ENCODE results near the gene FAM9C. TPM values are rescaled to one million over a fixed set of nuclear protein-coding genes. Genes with fewer than 3 reads are reported as not detected.

The FAM9C gene
- total RNA-seq (ENCODE audit: low replicate concordance), result 0.67 TPM in 1 of 2 replicates, not detected in the other
- long read RNA-seq, result 0 reads

DNA sequence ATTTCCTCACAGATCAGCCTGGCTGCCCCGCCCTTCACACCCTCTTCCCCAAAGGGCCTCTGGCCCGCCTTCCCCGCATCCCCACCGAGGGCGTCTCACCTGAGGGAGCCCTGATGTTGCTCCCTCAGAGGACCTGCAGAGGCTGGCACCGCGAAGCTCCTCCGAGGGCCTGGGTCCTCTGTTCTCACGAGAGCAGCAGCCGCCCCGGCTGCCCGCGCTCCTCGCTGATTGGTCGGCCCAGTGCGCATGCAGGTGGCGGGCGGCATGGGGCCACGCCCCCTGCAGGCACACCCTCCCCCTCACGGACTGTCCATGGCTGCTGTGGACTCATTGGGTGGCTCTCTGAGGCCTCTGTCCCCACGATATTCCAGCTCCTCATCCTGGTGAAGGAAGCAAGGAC, at the start of gene FAM9C:
Gene FAM9C, minus strand, starts transcription at position 180 of the 400 bp plus-strand sequence. CDS start 831 bp downstream, outside the sequence.
- H3K4me3 Mint-ChIP-seq, result no peak within 1 kb of the TSS
- DNase-seq (ENCODE audit: extremely low spot score, unreplicated experiment), result no peak
- H3K27me3 Mint-ChIP-seq, result no peaks in the 10 kb centered on the region
- H3K9me3 Mint-ChIP-seq, result no peaks in the 10 kb centered on the region
- TF ChIP-seq, protein P1, sequence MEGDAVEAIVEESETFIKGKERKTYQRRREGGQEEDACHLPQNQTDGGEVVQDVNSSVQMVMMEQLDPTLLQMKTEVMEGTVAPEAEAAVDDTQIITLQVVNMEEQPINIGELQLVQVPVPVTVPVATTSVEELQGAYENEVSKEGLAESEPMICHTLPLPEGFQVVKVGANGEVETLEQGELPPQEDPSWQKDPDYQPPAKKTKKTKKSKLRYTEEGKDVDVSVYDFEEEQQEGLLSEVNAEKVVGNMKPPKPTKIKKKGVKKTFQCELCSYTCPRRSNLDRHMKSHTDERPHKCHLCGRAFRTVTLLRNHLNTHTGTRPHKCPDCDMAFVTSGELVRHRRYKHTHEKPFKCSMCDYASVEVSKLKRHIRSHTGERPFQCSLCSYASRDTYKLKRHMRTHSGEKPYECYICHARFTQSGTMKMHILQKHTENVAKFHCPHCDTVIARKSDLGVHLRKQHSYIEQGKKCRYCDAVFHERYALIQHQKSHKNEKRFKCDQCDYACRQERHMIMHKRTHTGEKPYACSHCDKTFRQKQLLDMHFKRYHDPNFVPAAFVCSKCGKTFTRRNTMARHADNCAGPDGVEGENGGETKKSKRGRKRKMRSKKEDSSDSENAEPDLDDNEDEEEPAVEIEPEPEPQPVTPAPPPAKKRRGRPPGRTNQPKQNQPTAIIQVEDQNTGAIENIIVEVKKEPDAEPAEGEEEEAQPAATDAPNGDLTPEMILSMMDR (conservative IDR thresholded peaks at IDR 0.05), result no peak
- H3K27ac Mint-ChIP-seq, result no peak within 1 kb of the TSS
- no peaks in the 10 kb centered on the region for H3K36me3 Mint-ChIP-seq
- peaks cover 16% of the 10 kb centered on the region for H3K4me1 Mint-ChIP-seq (ENCODE audit: unreplicated experiment)

DNA sequence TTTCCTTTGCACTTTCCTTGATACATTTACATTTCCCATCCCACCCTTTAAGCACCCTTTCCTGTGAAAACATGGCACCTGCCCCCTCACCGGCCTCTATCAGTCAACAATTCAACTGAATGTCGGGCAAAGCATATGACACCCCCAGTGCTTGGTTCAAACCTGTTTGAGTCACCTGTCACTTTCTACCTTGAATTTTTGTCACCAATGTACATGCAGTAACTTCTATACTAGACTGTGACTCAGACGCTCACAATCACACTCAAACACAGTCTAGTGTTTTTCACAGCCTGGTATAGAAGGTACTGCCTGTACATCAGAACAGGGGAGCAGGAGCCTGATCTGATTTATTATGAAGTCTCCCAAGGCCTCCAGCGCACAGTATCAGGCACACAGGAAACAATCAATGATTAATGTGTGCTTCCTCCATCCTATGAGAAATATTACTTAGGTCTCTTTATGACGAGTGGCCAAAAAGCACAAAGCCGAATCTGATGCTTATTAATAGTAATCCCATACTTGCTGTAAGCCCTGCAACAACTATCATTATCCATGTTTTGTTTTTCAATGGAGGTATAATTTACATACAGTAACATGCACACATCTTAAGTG, 49.2 kb upstream of the FAM9C start:
- no peak overlapping the region for H3K4me3 Mint-ChIP-seq
- TF ChIP-seq, protein P1 (conservative IDR thresholded peaks at IDR 0.05), result no peak
- peaks cover 6% of the 10 kb centered on the region for H3K4me1 Mint-ChIP-seq (ENCODE audit: unreplicated experiment)
- no peak for DNase-seq (ENCODE audit: extremely low spot score, unreplicated experiment)
- peaks cover 6% of the 10 kb centered on the region for H3K9me3 Mint-ChIP-seq
- H3K27me3 Mint-ChIP-seq, result no peaks in the 10 kb centered on the region
- no peak overlapping the region for H3K27ac Mint-ChIP-seq
- H3K36me3 Mint-ChIP-seq, result no peaks in the 10 kb centered on the region

DNA sequence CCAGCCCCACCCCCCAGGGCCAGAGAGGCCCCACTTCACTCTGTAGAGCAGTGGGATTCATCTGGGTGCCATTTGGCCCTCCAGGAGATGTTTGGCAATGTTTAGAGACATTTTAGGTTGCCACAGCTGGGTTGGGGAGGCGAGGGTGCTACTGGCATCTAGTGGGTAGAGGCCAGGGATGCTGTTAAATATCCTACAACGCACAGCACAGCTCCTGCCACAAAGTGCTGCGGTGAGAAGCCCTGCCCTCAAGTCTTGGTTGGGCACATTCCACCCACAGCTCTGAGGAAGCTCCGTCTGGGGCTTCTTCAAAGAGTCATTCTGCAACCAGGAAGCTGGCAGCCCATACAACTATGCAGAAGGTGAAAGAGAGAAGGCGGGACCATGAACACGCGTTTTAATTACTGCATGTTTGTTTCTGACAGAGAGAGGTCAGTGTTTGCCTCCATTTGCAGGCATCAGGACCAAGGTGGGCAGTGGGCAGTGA, 48.1 kb upstream of the FAM9C start:
- Mint-ChIP-seq H3K27me3 (no peaks in the 10 kb centered on the region), H3K27ac (no peak overlapping the region), H3K4me3 (no peak overlapping the region), H3K4me1 (ENCODE audit: unreplicated experiment) (peaks cover 6% of the 10 kb centered on the region), H3K9me3 (peaks cover 10% of the 10 kb centered on the region), H3K36me3 (no peaks in the 10 kb centered on the region)
- TF ChIP-seq, protein P1 (conservative IDR thresholded peaks at IDR 0.05), result no peak
- DNase-seq (ENCODE audit: extremely low spot score, unreplicated experiment), result no peak

DNA sequence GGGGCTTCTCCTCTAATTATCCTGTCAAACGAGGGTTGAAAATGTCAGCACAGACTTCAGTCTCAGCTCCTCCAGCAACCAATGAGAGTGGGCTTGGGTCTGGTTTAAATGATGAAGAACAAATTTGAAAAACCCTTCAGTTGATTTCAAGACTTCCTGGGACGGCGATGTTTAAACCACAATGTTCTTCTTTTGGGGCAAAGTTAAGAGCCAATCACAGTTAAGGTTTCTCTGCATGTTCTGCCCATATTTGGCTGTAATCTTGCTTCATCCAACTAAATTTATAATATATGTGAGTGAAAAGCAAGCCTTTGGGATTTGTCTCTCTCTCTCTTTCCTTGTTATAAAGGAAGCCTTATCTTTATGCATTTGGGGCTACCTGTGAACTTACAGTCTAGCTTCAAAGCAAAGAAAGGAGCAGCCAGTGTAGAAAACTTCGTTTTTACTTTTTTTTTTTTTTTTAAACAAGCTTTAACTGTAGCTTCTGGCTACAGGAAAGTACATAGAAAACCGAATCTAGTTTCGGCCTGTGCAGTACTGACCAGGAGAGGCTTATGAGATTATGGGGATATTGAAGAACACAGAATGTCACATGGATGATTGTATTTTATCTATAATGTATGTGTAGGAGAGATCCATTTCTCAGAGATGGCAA, 46.8 kb upstream of the FAM9C start:
- Mint-ChIP-seq H3K27ac (no peak overlapping the region), H3K9me3 (peaks cover 13% of the 10 kb centered on the region), H3K4me1 (ENCODE audit: unreplicated experiment) (peaks cover 6% of the 10 kb centered on the region), H3K36me3 (no peaks in the 10 kb centered on the region), H3K4me3 (no peak overlapping the region), H3K27me3 (no peaks in the 10 kb centered on the region)
- TF ChIP-seq, protein P1 (conservative IDR thresholded peaks at IDR 0.05), result no peak
- no peak for DNase-seq (ENCODE audit: extremely low spot score, unreplicated experiment)

DNA sequence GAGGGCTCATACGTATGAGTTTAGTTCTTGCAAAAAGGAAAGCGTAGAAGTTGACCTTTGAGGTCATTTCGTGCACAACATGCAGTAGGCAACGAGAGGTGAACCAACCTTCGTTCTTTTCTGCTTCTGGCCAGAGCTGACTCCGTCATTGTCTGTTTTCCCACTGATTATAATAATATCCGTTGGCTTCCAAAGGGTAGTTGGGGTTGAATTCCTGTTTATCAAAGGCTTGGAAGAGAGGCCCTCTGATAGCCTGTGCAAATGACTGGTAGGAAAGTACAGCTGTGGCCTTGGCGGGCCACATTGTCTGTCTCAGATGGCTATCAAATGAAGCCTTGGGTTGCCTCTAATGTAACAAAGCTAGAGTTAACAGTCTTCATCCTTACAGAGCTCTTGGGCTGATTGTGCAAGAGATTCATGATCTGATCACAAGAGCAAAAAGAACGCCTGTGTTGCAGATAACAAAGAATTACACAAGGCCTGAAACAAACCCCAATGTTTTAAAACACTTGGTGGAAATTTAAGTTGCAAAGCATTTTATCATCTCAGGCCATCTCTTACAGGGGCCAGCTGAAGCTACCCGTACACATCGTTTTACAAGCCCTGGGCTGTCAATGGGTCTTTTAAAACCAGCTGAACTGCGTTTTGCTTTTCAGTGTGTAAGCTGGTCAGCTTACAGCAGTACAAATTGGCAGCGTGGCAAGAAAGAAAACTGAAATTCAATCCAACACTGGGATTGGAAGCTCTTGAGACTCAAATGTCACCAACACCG, 46.1 kb upstream of the FAM9C start:
- H3K27ac Mint-ChIP-seq, result no peak overlapping the region
- TF ChIP-seq, protein P1 (conservative IDR thresholded peaks at IDR 0.05), result no peak
- no peaks in the 10 kb centered on the region for H3K27me3 Mint-ChIP-seq
- H3K4me3 Mint-ChIP-seq, result no peak overlapping the region
- H3K36me3 Mint-ChIP-seq, result no peaks in the 10 kb centered on the region
- H3K9me3 Mint-ChIP-seq, result peaks cover 13% of the 10 kb centered on the region
- peaks cover 6% of the 10 kb centered on the region for H3K4me1 Mint-ChIP-seq (ENCODE audit: unreplicated experiment)
- DNase-seq (ENCODE audit: extremely low spot score, unreplicated experiment), result no peak

Measured in type B pancreatic cell (in vitro differentiated cells).